Measurements from ENCODE around the gene GHDC.

DNA sequence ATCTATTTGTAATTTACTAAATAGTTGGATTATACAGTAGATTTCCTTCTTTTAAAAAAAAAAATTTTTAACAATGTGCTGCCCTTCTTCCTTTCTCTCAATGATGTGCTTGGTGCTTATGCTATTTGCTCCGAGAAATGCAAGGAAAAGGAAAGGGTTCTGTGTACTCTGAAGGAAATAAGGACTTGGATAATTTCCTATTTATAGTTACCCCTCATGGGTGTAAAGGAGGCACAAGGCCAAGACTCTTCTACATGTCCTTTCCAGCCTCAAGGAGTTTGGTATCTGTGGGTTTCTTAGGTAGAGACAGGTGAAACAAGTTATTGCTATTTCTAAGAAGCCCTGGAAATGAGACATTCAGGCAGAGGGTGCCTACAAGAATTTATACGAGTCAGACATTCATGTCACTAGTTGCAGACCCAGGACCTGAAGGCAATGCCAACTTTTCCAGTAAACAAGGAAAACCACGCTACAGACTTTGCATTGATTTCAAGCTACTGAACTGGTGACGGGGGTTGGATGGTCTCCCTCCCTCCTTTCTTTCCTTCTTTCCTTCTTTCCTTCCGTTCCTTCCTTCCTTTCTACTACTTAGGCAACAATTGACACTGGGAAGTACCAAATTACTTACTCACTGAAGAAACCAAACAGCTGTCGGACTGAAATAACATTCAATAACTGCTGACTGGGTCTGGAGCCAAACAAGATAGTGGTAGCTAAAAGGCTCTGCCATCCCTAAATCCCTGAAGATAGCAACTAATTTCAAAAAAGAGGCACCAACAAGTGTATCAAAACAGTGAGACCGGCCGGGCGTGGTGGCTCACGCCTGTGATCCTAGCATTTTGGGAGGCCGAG lies 33.8 kb upstream of the GHDC start:
- TF ChIP-seq, protein P1, sequence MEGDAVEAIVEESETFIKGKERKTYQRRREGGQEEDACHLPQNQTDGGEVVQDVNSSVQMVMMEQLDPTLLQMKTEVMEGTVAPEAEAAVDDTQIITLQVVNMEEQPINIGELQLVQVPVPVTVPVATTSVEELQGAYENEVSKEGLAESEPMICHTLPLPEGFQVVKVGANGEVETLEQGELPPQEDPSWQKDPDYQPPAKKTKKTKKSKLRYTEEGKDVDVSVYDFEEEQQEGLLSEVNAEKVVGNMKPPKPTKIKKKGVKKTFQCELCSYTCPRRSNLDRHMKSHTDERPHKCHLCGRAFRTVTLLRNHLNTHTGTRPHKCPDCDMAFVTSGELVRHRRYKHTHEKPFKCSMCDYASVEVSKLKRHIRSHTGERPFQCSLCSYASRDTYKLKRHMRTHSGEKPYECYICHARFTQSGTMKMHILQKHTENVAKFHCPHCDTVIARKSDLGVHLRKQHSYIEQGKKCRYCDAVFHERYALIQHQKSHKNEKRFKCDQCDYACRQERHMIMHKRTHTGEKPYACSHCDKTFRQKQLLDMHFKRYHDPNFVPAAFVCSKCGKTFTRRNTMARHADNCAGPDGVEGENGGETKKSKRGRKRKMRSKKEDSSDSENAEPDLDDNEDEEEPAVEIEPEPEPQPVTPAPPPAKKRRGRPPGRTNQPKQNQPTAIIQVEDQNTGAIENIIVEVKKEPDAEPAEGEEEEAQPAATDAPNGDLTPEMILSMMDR (IDR thresholded peaks at IDR 0.05): no peak
- no peak for TF ChIP-seq POLR2A (IDR thresholded peaks at IDR 0.05)

Data from uterus (tissue), 2 donors.